ENCODE measurements around the gene BCL2L13.
"Not testable (repeated sequence)": the region's sequence is repeated elsewhere in the genome, so short reads cannot be mapped to it uniquely, and the experiment has no call there.

Gene BCL2L13

GRCh38 chr22:17665248-17665647, 26.7 kb downstream of the BCL2L13 start:
- H3K27ac ChIP-seq (ENCODE audit: low read depth, low read length): no peak overlapping the region
- peaks cover 48% of the 10 kb centered on the region for H3K36me3 ChIP-seq (ENCODE audit: insufficient read depth, low read length)
- H3K4me3 ChIP-seq (ENCODE audit: low read length): no peak overlapping the region
- no peaks in the 10 kb centered on the region for H3K4me1 ChIP-seq (ENCODE audit: insufficient read depth, low read length)
- 94% methylated on average over 3 of the region's 3 CpGs for WGBS
- no peaks in the 10 kb centered on the region for H3K27me3 ChIP-seq (ENCODE audit: insufficient read depth, low read length)
- H3K9ac ChIP-seq (ENCODE audit: low read depth, low read length): no peak overlapping the region
- peaks cover 10% of the 10 kb centered on the region; the same call in 1 of the 2 replicates for H3K9me3 ChIP-seq (ENCODE audit: insufficient read depth, low read depth, low read length)

DNA sequence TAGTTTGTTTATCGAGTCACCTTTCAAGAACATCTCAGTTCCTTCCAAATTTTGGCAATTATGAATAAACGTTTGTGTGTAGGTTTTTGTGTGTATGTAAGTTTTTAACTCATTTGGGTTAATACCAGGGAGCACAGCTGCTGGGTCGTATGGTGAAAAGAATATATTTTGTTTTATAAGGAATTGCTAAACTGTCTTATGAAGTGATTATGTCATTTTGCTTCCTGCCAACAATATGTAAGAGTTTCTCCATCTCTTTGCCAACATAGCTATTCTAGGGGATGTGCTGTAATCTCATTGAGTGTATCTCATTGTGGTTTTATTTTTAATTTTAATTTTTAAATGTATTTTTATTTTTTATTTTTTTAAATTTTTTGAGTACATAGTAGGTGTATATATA, 27.3 kb downstream of the BCL2L13 start:
- 95% methylated on average over 3 of the region's 3 CpGs for WGBS
- Histone ChIP-seq H3K9ac (ENCODE audit: low read depth, low read length) (no peak overlapping the region), H3K9me3 (ENCODE audit: insufficient read depth, low read depth, low read length) (peaks cover 10% of the 10 kb centered on the region; the same call in 1 of the 2 replicates), H3K4me1 (ENCODE audit: insufficient read depth, low read length) (no peaks in the 10 kb centered on the region), H3K27ac (ENCODE audit: low read depth, low read length) (no peak overlapping the region), H3K36me3 (ENCODE audit: insufficient read depth, low read length) (peaks cover 42% of the 10 kb centered on the region), H3K27me3 (ENCODE audit: insufficient read depth, low read length) (no peaks in the 10 kb centered on the region), H3K4me3 (ENCODE audit: low read length) (no peak overlapping the region)

DNA sequence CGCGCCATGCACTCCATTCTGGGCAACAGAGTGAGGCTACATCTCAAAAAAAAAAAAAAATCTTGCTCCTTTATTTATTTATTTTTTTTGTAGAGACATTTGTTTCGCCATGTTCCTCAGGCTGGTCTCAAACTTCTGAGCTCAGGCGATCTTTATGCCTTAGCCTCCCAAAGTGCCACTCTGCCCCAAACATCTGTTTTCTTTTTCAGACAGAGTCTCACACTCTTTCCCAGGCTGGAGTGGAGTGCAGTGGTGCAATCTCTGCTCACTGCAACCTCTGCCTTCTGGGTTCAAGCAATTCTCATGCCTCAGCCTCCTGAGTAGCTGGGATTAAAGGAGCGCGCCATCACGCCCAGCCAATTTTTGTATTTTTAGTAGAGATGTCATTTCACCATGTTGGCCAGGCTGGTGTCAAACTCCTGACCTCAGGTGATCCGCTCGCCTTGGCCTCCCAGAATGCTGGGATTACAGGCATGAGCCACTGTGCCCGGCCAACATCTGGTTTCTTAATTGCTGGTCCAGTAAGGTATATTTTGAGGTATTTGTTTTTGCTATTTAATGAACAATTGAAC, 33.0 kb downstream of the BCL2L13 start:
- not testable (repeated sequence) for H3K36me3 ChIP-seq (ENCODE audit: insufficient read depth, low read length); H3K4me1 ChIP-seq (ENCODE audit: insufficient read depth, low read length); H3K9ac ChIP-seq (ENCODE audit: low read depth, low read length); H3K27me3 ChIP-seq (ENCODE audit: insufficient read depth, low read length); H3K27ac ChIP-seq (ENCODE audit: low read depth, low read length); H3K4me3 ChIP-seq (ENCODE audit: low read length); H3K9me3 ChIP-seq (ENCODE audit: insufficient read depth, low read depth, low read length)
- 96% methylated on average over 10 of the region's 10 CpGs for WGBS

DNA sequence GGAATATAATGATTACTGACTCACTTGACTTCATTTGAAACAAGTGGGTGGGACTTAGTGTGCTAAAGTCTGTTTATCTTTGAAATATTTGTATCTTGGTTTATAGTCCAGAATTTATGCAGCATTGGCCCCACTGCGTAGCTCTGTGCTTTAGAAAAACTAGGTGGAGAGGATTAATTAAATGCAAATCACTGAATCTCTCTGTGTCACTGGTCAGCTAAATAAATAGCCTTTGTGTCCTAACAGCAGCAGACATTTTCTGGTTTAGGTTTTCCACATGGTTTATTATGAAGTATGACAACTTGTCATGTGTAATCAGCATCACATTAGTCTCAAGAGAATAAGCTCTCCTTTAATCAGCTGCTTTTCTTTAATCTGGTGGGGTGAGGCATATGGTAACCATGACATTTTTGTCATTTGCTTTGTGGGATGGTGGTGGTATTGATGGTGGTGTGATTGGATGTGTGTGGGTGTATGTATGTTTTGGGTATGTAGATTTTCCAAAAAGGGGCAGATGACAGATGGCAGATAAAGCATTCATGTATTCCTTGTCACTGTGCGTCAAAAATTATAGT, 33.9 kb downstream of the BCL2L13 start:
- Histone ChIP-seq H3K4me1 (ENCODE audit: insufficient read depth, low read length) (no peaks in the 10 kb centered on the region), H3K36me3 (ENCODE audit: insufficient read depth, low read length) (peaks cover 3% of the 10 kb centered on the region; the same call in 1 of the 2 replicates), H3K9me3 (ENCODE audit: insufficient read depth, low read depth, low read length) (no peaks in the 10 kb centered on the region), H3K4me3 (ENCODE audit: low read length) (no peak overlapping the region), H3K27ac (ENCODE audit: low read depth, low read length) (no peak overlapping the region), H3K27me3 (ENCODE audit: insufficient read depth, low read length) (no peaks in the 10 kb centered on the region), H3K9ac (ENCODE audit: low read depth, low read length) (no peak overlapping the region)
- WGBS: 95% methylated on average over 1 of the region's 2 CpGs

GRCh38 chr22:17674152-17674551, 35.6 kb downstream of the BCL2L13 start:
- H3K36me3 ChIP-seq (ENCODE audit: insufficient read depth, low read length): peaks cover 3% of the 10 kb centered on the region; the same call in 1 of the 2 replicates
- 97% methylated on average over 6 of the region's 7 CpGs for WGBS
- H3K27me3 ChIP-seq (ENCODE audit: insufficient read depth, low read length): no peaks in the 10 kb centered on the region
- no peak overlapping the region for H3K9ac ChIP-seq (ENCODE audit: low read depth, low read length)
- H3K4me1 ChIP-seq (ENCODE audit: insufficient read depth, low read length): peaks cover 10% of the 10 kb centered on the region
- H3K9me3 ChIP-seq (ENCODE audit: insufficient read depth, low read depth, low read length): no peaks in the 10 kb centered on the region
- no peak overlapping the region for H3K4me3 ChIP-seq (ENCODE audit: low read length)
- H3K27ac ChIP-seq (ENCODE audit: low read depth, low read length): no peak overlapping the region

DNA sequence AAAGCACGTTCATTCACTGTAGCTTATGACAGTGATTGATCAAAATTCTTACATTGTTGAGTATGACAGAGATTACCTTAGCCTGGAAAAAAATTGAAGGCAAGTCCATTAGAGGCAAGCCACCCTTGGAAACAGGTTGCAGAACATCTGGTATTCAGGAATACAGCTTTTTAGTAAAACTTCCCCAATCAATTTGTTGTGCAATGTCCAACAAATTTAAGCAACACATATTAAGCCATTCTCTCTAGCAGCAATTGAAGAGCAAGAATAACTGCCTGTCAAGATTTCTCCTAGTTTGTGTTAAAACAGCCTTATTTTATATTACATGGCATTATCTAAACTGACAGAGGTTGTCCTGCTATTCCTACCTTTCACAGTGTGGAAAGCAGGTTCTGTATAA, 37.0 kb downstream of the BCL2L13 start:
- no peaks in the 10 kb centered on the region for H3K27me3 ChIP-seq (ENCODE audit: insufficient read depth, low read length)
- no peak overlapping the region for H3K27ac ChIP-seq (ENCODE audit: low read depth, low read length)
- no peak overlapping the region for H3K9ac ChIP-seq (ENCODE audit: low read depth, low read length)
- no peaks in the 10 kb centered on the region for H3K36me3 ChIP-seq (ENCODE audit: insufficient read depth, low read length)
- H3K9me3 ChIP-seq (ENCODE audit: insufficient read depth, low read depth, low read length): no peaks in the 10 kb centered on the region
- WGBS: 100% methylated on average over 1 of the region's 1 CpG
- peaks cover 10% of the 10 kb centered on the region for H3K4me1 ChIP-seq (ENCODE audit: insufficient read depth, low read length)
- H3K4me3 ChIP-seq (ENCODE audit: low read length): no peak overlapping the region

DNA sequence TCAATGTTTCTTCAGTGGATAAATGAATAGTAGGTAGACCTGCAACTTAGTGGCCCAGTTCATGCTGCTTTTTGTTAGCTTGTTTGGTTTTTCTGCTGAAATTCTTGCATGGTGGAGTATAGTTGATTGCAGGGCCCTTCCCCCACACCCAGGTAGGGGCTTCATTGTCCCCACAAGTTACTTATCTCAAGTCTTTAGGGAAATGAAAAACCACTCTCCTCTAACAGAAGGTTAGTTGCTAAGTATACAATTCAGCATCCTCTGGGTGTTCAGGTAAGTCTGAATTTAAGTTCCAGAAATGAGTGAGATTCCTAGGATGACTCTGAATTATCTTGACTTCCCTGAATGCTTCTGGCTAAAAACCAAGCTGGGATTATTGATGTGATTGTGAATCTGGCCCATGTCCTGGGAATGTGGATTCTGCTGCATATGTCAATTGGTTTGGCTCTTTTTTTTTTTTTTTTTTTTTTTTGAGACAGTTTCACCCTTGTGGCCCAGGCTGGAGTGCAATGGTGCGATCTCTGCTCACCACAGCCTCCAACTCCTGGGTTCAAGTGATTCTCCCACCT, 40.3 kb downstream of the BCL2L13 start:
- Histone ChIP-seq H3K27me3 (ENCODE audit: insufficient read depth, low read length) (no peaks in the 10 kb centered on the region), H3K36me3 (ENCODE audit: insufficient read depth, low read length) (peaks cover 5% of the 10 kb centered on the region), H3K27ac (ENCODE audit: low read depth, low read length) (peak overlapping the region; percentile 64), H3K4me3 (ENCODE audit: low read length) (no peak overlapping the region), H3K4me1 (ENCODE audit: insufficient read depth, low read length) (peaks cover 10% of the 10 kb centered on the region), H3K9ac (ENCODE audit: low read depth, low read length) (no peak overlapping the region), H3K9me3 (ENCODE audit: insufficient read depth, low read depth, low read length) (no peaks in the 10 kb centered on the region)
- WGBS: 96% methylated on average over 1 of the region's 1 CpG

DNA sequence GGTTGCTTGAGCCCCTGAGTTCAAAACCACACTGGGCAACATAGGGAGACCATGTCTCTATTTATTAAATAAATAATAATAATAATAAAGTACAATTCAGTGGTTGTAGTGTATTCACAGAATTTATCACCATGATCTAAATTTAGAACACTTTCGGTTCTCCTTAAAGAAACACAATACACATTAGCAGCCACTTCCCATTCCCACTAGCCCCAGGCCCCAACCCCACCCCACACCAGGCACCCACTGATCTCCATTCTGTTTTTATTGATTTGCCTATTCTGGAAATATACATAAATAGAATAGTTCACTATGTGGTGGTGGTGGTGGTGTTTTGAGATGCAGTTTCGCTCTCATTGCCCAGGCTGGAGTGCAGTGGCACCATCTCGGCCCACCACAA, 45.7 kb downstream of the BCL2L13 start:
- 98% methylated on average over 3 of the region's 3 CpGs for WGBS
- no peak overlapping the region for H3K27ac ChIP-seq (ENCODE audit: low read depth, low read length)
- no peaks in the 10 kb centered on the region for H3K9me3 ChIP-seq (ENCODE audit: insufficient read depth, low read depth, low read length)
- no peak overlapping the region for H3K9ac ChIP-seq (ENCODE audit: low read depth, low read length)
- H3K27me3 ChIP-seq (ENCODE audit: insufficient read depth, low read length): no peaks in the 10 kb centered on the region
- H3K4me3 ChIP-seq (ENCODE audit: low read length): no peak overlapping the region
- H3K36me3 ChIP-seq (ENCODE audit: insufficient read depth, low read length): peaks cover 17% of the 10 kb centered on the region
- no peaks in the 10 kb centered on the region for H3K4me1 ChIP-seq (ENCODE audit: insufficient read depth, low read length)

- H3K4me1 ChIP-seq (ENCODE audit: insufficient read depth, low read length): no peaks in the 10 kb centered on the region
- no peak overlapping the region for H3K27ac ChIP-seq (ENCODE audit: low read depth, low read length)
- H3K27me3 ChIP-seq (ENCODE audit: insufficient read depth, low read length): no peaks in the 10 kb centered on the region
- no peak overlapping the region for H3K4me3 ChIP-seq (ENCODE audit: low read length)
- H3K9me3 ChIP-seq (ENCODE audit: insufficient read depth, low read depth, low read length): no peaks in the 10 kb centered on the region
- peaks cover 27% of the 10 kb centered on the region for H3K36me3 ChIP-seq (ENCODE audit: insufficient read depth, low read length)
- no peak overlapping the region for H3K9ac ChIP-seq (ENCODE audit: low read depth, low read length)
- 95% methylated on average over 4 of the region's 4 CpGs for WGBS
Measured at GRCh38 chr22:17692841-17693240, 54.3 kb downstream of the BCL2L13 start.

- Histone ChIP-seq H3K4me1 (ENCODE audit: insufficient read depth, low read length) (0 out of 2 replicates have a peak, but pooled peaks cover 3% of the 10 kb centered on the region), H3K4me3 (ENCODE audit: low read length) (no peak overlapping the region), H3K27me3 (ENCODE audit: insufficient read depth, low read length) (no peaks in the 10 kb centered on the region), H3K36me3 (ENCODE audit: insufficient read depth, low read length) (peaks cover 22% of the 10 kb centered on the region), H3K9me3 (ENCODE audit: insufficient read depth, low read depth, low read length) (no peaks in the 10 kb centered on the region), H3K9ac (ENCODE audit: low read depth, low read length) (no peak overlapping the region), H3K27ac (ENCODE audit: low read depth, low read length) (no peak overlapping the region)
- WGBS: 86% methylated on average over 1 of the region's 2 CpGs
Measured at GRCh38 chr22:17694193-17694592, 55.6 kb downstream of the BCL2L13 start.

DNA sequence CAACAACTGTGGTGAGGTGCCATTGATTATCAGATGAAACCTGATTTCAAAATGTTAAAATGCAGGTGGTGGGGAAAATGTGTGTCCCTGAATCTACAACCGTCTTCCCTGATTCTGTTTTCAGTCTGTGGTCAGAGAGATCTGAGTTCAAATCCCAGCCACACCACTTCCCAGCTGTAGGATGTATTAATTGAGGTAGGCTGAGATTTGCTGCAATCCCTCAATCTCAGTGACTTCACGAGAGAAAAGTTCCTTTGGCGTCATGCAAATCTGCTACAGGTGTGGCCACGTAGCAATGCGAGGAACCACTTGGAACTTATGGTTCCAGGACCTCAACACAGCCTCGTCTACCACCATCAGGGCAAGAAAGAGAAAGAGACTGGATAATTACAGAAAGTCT, 56.2 kb downstream of the BCL2L13 start:
- Histone ChIP-seq H3K4me3 (ENCODE audit: low read length) (no peak overlapping the region), H3K9me3 (ENCODE audit: insufficient read depth, low read depth, low read length) (no peaks in the 10 kb centered on the region), H3K36me3 (ENCODE audit: insufficient read depth, low read length) (peaks cover 18% of the 10 kb centered on the region), H3K4me1 (ENCODE audit: insufficient read depth, low read length) (0 out of 2 replicates have a peak, but pooled peaks cover 3% of the 10 kb centered on the region), H3K27ac (ENCODE audit: low read depth, low read length) (no peak overlapping the region), H3K27me3 (ENCODE audit: insufficient read depth, low read length) (no peaks in the 10 kb centered on the region), H3K9ac (ENCODE audit: low read depth, low read length) (no peak overlapping the region)
- WGBS: 98% methylated on average over 6 of the region's 6 CpGs
